Measurements from ENCODE around the gene CADPS. TPM values are rescaled to one million over a fixed set of nuclear protein-coding genes. Genes with fewer than 3 reads are reported as not detected.

CADPS gene
- total RNA-seq, 2 donors from 2014 or later, result 11.7 to 20.8 TPM

- H3K27me3 Mint-ChIP-seq (ENCODE audit: insufficient read depth), result no peaks in the 10 kb centered on the region
- no peaks in the 10 kb centered on the region for H3K4me1 ChIP-seq (ENCODE audit: control insufficient read depth, insufficient read depth, low read length)
These were observed 343.2 kb downstream of the CADPS start for GRCh38 chr3:62531981-62532380.

GRCh38 chr3:62531493-62531892 is 343.7 kb downstream of the CADPS start:
- Histone ChIP-seq H3K36me3 (ENCODE audit: control insufficient read depth, insufficient read depth, low read length) (no peaks in the 10 kb centered on the region), H3K4me1 (ENCODE audit: control insufficient read depth, insufficient read depth, low read length) (no peaks in the 10 kb centered on the region), H3K27me3 (ENCODE audit: control insufficient read depth, insufficient read depth, low read length, poor library complexity, severe bottlenecking) (no peaks in the 10 kb centered on the region), H3K9ac (ENCODE audit: extremely low read depth, low read length, poor library complexity, severe bottlenecking) (no peak overlapping the region), H3K4me3 (ENCODE audit: low read length) (no peak overlapping the region), H3K9me3 (ENCODE audit: control insufficient read depth, low read length) (no peaks in the 10 kb centered on the region), H3K27ac (ENCODE audit: low read depth, low read length) (no peak overlapping the region)
- H3K4me3 Mint-ChIP-seq, result no peak overlapping the region
- no peaks in the 10 kb centered on the region for H3K27me3 Mint-ChIP-seq (ENCODE audit: insufficient read depth)
- no peak for DNase-seq
- peak; percentile 20 for TF ChIP-seq CTCF (conservative IDR thresholded peaks at IDR 0.05)
- 61 to 86% methylated on average over 1 to 2 of the region's 2 CpGs for WGBS, 2 experiments (ENCODE audit: insufficient coverage in 1 of 2, insufficient read length in 1 of 2)
- no peaks in the 10 kb centered on the region for H3K36me3 Mint-ChIP-seq (ENCODE audit: low read depth)
- H3K27ac Mint-ChIP-seq, result no peak overlapping the region
- H3K9me3 Mint-ChIP-seq, result no peaks in the 10 kb centered on the region
- peaks cover 3% of the 10 kb centered on the region for H3K4me1 Mint-ChIP-seq

More at GRCh38 chr3:62531981-62532380, 343.2 kb downstream of the CADPS start:
- Mint-ChIP-seq H3K4me1 (peaks cover 3% of the 10 kb centered on the region), H3K27ac (no peak overlapping the region), H3K4me3 (no peak overlapping the region), H3K9me3 (no peaks in the 10 kb centered on the region), H3K36me3 (ENCODE audit: low read depth) (no peaks in the 10 kb centered on the region)
- Histone ChIP-seq H3K9ac (ENCODE audit: extremely low read depth, low read length, poor library complexity, severe bottlenecking) (no peak overlapping the region), H3K4me3 (ENCODE audit: low read length) (no peak overlapping the region), H3K36me3 (ENCODE audit: control insufficient read depth, insufficient read depth, low read length) (no peaks in the 10 kb centered on the region), H3K27me3 (ENCODE audit: control insufficient read depth, insufficient read depth, low read length, poor library complexity, severe bottlenecking) (no peaks in the 10 kb centered on the region), H3K27ac (ENCODE audit: low read depth, low read length) (no peak overlapping the region), H3K9me3 (ENCODE audit: control insufficient read depth, low read length) (no peaks in the 10 kb centered on the region)
- TF ChIP-seq CTCF (conservative IDR thresholded peaks at IDR 0.05), result no peak
- no peak for DNase-seq

DNA sequence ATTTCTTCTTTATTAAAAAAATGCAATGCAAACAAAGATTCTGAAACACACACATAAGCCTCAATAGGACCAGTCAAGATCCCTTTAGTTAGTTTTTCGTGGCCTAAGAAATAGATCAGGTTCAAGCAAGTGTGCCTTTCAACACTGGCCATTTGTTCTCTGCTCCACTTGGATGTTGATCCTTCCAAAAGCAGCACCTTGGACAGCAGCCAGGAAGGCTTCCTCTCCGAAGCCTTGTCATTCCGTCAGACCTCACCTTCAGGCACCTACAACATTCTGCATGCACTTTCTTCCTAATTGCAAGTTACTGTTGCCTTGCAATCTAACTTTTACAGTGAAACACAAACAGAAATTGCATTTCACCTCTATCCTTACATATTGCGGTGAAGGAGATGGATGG is 346.0 kb downstream of the CADPS start:
- Histone ChIP-seq H3K9me3 (ENCODE audit: control insufficient read depth, low read length) (no peaks in the 10 kb centered on the region), H3K4me3 (ENCODE audit: low read length) (no peak overlapping the region), H3K9ac (ENCODE audit: extremely low read depth, low read length, poor library complexity, severe bottlenecking) (no peak overlapping the region), H3K4me1 (ENCODE audit: control insufficient read depth, insufficient read depth, low read length) (no peaks in the 10 kb centered on the region), H3K36me3 (ENCODE audit: control insufficient read depth, insufficient read depth, low read length) (no peaks in the 10 kb centered on the region), H3K27me3 (ENCODE audit: control insufficient read depth, insufficient read depth, low read length, poor library complexity, severe bottlenecking) (no peaks in the 10 kb centered on the region), H3K27ac (ENCODE audit: low read depth, low read length) (no peak overlapping the region)
- Mint-ChIP-seq H3K4me1 (peaks cover 3% of the 10 kb centered on the region), H3K27ac (no peak overlapping the region), H3K4me3 (no peak overlapping the region), H3K9me3 (no peaks in the 10 kb centered on the region), H3K36me3 (ENCODE audit: low read depth) (no peaks in the 10 kb centered on the region), H3K27me3 (ENCODE audit: insufficient read depth) (no peaks in the 10 kb centered on the region)
- WGBS, 2 experiments (ENCODE audit: insufficient coverage in 1 of 2, insufficient read length in 1 of 2), result 41 to 43% methylated on average over 4 of the region's 4 CpGs
- no peak for TF ChIP-seq CTCF (conservative IDR thresholded peaks at IDR 0.05)
- peak; percentile 92 for DNase-seq

Measured in endodermal cell (in vitro differentiated cells).